Erythroblast (primary cell): ENCODE results near the gene TRMT6.

Experiments used
- GATA1 ChIP-seq: IDR thresholded peaks from 2 replicates; pipeline ENCODE4 v1.6.1; 2011; ENCODE audit warnings: low read depth, mild to moderate bottlenecking, control low read depth, low read length, moderate library complexity
- POLR2A ChIP-seq: IDR thresholded peaks from 2 replicates; pipeline ENCODE4 v1.6.1; 2011; ENCODE audit warnings: mild to moderate bottlenecking, low read length

DNA sequence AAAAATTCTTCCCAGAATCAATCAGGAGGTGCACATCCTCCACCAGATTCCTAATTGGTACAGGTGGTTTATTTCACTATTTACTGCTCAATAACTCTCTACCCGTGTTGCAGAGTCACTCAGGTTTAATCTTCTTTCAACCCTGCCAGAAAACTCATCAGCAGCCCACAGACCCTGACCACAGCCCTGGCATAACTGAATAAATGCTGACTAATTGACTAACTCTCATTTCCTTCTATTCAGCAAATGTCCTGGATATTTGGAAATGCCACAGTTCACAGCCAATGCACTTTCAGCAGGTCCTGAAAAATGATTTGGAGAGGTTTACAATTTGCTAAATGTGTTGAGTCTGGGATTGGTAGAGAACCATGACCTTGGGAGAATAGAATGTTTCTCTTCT, 62.3 kb downstream of the TRMT6 start:
- TF ChIP-seq POLR2A (no peak), GATA1 (no peak)
